H1 (cell line): ENCODE results near the gene CHN2. TPM values are rescaled to one million over a fixed set of nuclear protein-coding genes. Genes with fewer than 3 reads are reported as not detected.

ENCODE experiments used
- CTCF ChIA-PET: fragments of 300-600 bp; sonication (Branson Sonifier 250); formaldehyde crosslinking; loops from one replicate; lab custom pipeline; 2021; ENCODE audit not compliant: partially characterized antibody; lab: Charles Lee
- POLR2A ChIA-PET: fragments of 300-600 bp; sonication (Branson Sonifier 250); formaldehyde crosslinking; loops from one replicate; lab custom pipeline; 2021; ENCODE audit warnings: inconsistent platforms; ENCODE audit not compliant: partially characterized antibody; lab: Charles Lee
- DNase-seq, 2 experiments: peaks; one replicate each; pipeline versions ENCODE4 v3.0.0 to v3.0.0-alpha.2; 2010 to 2022; ENCODE audit warnings: low spot score in 2 of 2, low read depth in 1 of 2, mixed read lengths in 1 of 2
- FAIRE-seq: peaks from 2 replicates; lab custom pipeline; 2011; peaks lifted over from hg19 to GRCh38; lab: Jason Lieb, UNC
- H2AFZ ChIP-seq: 2 replicates; pipeline ENCODE4 v1.8.1; 2012; ENCODE audit warnings: low read length, inconsistent platforms
- H2AK5ac ChIP-seq: 2 replicates; pipeline ENCODE4 v1.6.1; 2013; ENCODE audit warnings: low read depth, low read length
- H2BK120ac ChIP-seq: replicated peaks from 2 replicates; pipeline ENCODE3; 2013; ENCODE audit warnings: low read depth, low read length, inconsistent platforms
- H2BK12ac ChIP-seq: 2 replicates; pipeline ENCODE4 v1.6.1; 2013; ENCODE audit warnings: low read depth, low read length
- H2BK15ac ChIP-seq: 2 replicates; pipeline ENCODE4 v1.6.1; 2013; ENCODE audit warnings: low read length
- H2BK20ac ChIP-seq: 2 replicates; pipeline ENCODE4 v1.6.1; 2013; ENCODE audit warnings: low read length
- H2BK5ac ChIP-seq: 2 replicates; pipeline ENCODE4 v1.6.1; 2013; ENCODE audit warnings: low read depth, low read length
- H3K14ac ChIP-seq: 2 replicates; pipeline ENCODE4 v1.6.1; 2013; ENCODE audit warnings: inconsistent platforms; ENCODE audit not compliant: insufficient read length
- H3K18ac ChIP-seq: 2 replicates; pipeline ENCODE4 v1.6.1; 2013; ENCODE audit warnings: low read length; ENCODE audit errors: extremely low read depth
- H3K23ac ChIP-seq: 2 replicates; pipeline ENCODE4 v1.6.1; 2013; ENCODE audit warnings: inconsistent platforms; ENCODE audit not compliant: insufficient read length
- H3K23me2 ChIP-seq: 2 replicates; pipeline ENCODE4 v1.6.1; 2013; ENCODE audit warnings: low read depth, low read length
- H3K27ac ChIP-seq: 2 replicates; pipeline ENCODE4 v1.6.1; 2011; ENCODE audit warnings: low read depth, low read length, inconsistent platforms
- H3K27me3 ChIP-seq, 4 experiments: replicated peaks in 1 of 4; 1 replicate in 1 of 4; 2 replicates in 3 of 4; pipeline versions ENCODE4 v1.6.1 to v1.8.1; 2011 to 2013; ENCODE audit warnings: low read length in 3 of 4, mild to moderate bottlenecking in 3 of 4, inconsistent platforms in 2 of 4, mixed read lengths in 2 of 4, moderate library complexity in 1 of 4; ENCODE audit not compliant: control insufficient read depth in 3 of 4, insufficient read depth in 3 of 4; ENCODE audit errors: extremely low read depth in 1 of 4
- H3K36me3 ChIP-seq, 4 experiments: 2 replicates each; pipeline versions ENCODE4 v1.6.1 to v1.8.1; 2011 to 2013; ENCODE audit warnings: mild to moderate bottlenecking in 4 of 4, low read length in 3 of 4, moderate library complexity in 2 of 4, control low read depth in 1 of 4, inconsistent platforms in 1 of 4; ENCODE audit not compliant: insufficient read depth in 4 of 4, control insufficient read depth in 2 of 4
- H3K4ac ChIP-seq: replicated peaks from 2 replicates; pipeline ENCODE3; 2013; ENCODE audit warnings: low read length, low read depth, mixed read lengths, inconsistent platforms; ENCODE audit not compliant: insufficient read length
- H3K4me1 ChIP-seq, 4 experiments: replicated peaks in 1 of 4; 1 replicate in 1 of 4; 2 replicates in 3 of 4; pipeline versions ENCODE4 v1.6.1 to v1.8.1; 2011 to 2013; ENCODE audit warnings: low read length in 3 of 4, inconsistent platforms in 2 of 4, mixed read lengths in 1 of 4; ENCODE audit not compliant: insufficient read depth in 4 of 4, control insufficient read depth in 3 of 4
- H3K4me2 ChIP-seq, 2 experiments: 2 replicates each; pipeline versions ENCODE4 v1.6.1 to v1.8.1; 2011 to 2013; ENCODE audit warnings: low read depth in 2 of 2, low read length in 2 of 2, control low read depth in 1 of 2, inconsistent platforms in 1 of 2, mild to moderate bottlenecking in 1 of 2; ENCODE audit not compliant: insufficient read depth in 1 of 2
- H3K4me3 ChIP-seq, 4 experiments: fragments of 200-600, 300-600 bp in 1 of 4; sonication (generic), shearing (Covaris generic), sonication (Bioruptor Twin) in 1 of 4; 2 replicates each; pipeline versions ENCODE4 v1.5.1 to v1.8.1; 2011 to 2016; ENCODE audit warnings: low read length in 4 of 4, low read depth in 3 of 4, control low read depth in 2 of 4, inconsistent platforms in 2 of 4, mild to moderate bottlenecking in 2 of 4, mixed read lengths in 1 of 4, moderate library complexity in 1 of 4; ENCODE audit not compliant: insufficient read depth in 2 of 4; ENCODE audit errors: extremely low read depth in 1 of 4
- H3K56ac ChIP-seq: replicated peaks from 2 replicates; pipeline ENCODE3; 2013; ENCODE audit warnings: low read depth, mild to moderate bottlenecking, mixed read lengths, low read length, inconsistent platforms; ENCODE audit not compliant: insufficient read length
- H3K79me1 ChIP-seq: 2 replicates; pipeline ENCODE4 v1.6.1; 2013; ENCODE audit warnings: low read depth, low read length, control low read depth
- H3K79me2 ChIP-seq, 2 experiments: 2 replicates each; pipeline versions ENCODE4 v1.6.1 to v1.8.1; 2012 to 2013; ENCODE audit warnings: low read length in 2 of 2, mild to moderate bottlenecking in 2 of 2, inconsistent platforms in 1 of 2; ENCODE audit not compliant: insufficient read depth in 2 of 2, control insufficient read depth in 1 of 2
- H3K9ac ChIP-seq, 4 experiments: replicated peaks in 1 of 4; 1 replicate in 1 of 4; 2 replicates in 3 of 4; pipeline versions ENCODE4 v1.6.1 to v1.8.1; 2011 to 2013; ENCODE audit warnings: low read depth in 3 of 4, low read length in 3 of 4, control low read depth in 2 of 4, mild to moderate bottlenecking in 2 of 4, moderate library complexity in 2 of 4, inconsistent platforms in 1 of 4; ENCODE audit errors: extremely low read depth in 1 of 4
- H3K9me3 ChIP-seq, 2 experiments: 2 replicates each; pipeline versions ENCODE4 v1.6.1 to v1.8.1; 2012 to 2013; ENCODE audit warnings: mild to moderate bottlenecking in 2 of 2, moderate library complexity in 2 of 2, control low read depth in 1 of 2, inconsistent platforms in 1 of 2, low read depth in 1 of 2, low read length in 1 of 2, mixed read lengths in 1 of 2; ENCODE audit not compliant: insufficient read depth in 2 of 2
- H4K20me1 ChIP-seq, 2 experiments: replicated peaks in 1 of 2; 2 replicates each; pipeline versions ENCODE3 to v1.8.1; 2011 to 2013; ENCODE audit warnings: inconsistent platforms in 2 of 2, low read length in 2 of 2, mild to moderate bottlenecking in 1 of 2; ENCODE audit not compliant: insufficient read depth in 2 of 2, control insufficient read depth in 1 of 2
- H4K5ac ChIP-seq: 2 replicates; pipeline ENCODE4 v1.6.1; 2013; ENCODE audit warnings: low read length, low read depth, mixed read lengths, inconsistent platforms; ENCODE audit not compliant: insufficient read length
- H4K8ac ChIP-seq: 2 replicates; pipeline ENCODE4 v1.8.0; 2013; ENCODE audit warnings: mild to moderate bottlenecking, moderate library complexity, low read length, inconsistent platforms; ENCODE audit not compliant: insufficient read depth; ENCODE audit errors: extremely low read depth
- H4K91ac ChIP-seq: replicated peaks from 2 replicates; pipeline ENCODE3; 2013; ENCODE audit warnings: low read length, mixed read lengths, inconsistent platforms; ENCODE audit not compliant: insufficient read length
- CHD1 ChIP-seq: IDR thresholded peaks from 2 replicates; pipeline ENCODE4 v1.6.1; 2012; ENCODE audit warnings: low read depth, low read length, improper control_type of control experiment
- MAX ChIP-seq: IDR thresholded peaks from 2 replicates; pipeline ENCODE4 v1.6.1; 2012; ENCODE audit warnings: inconsistent platforms
- RBBP5 ChIP-seq: IDR thresholded peaks from 2 replicates; pipeline ENCODE4 v1.7.1; 2012; ENCODE audit warnings: low read depth, mild to moderate bottlenecking, inconsistent platforms, low read length, moderate library complexity, borderline replicate concordance
- SIN3A ChIP-seq, 2 experiments: IDR thresholded peaks in 1 of 2; conservative IDR thresholded peaks in 1 of 2; 2 replicates each; pipeline ENCODE4 v1.6.1; 2011 to 2012; ENCODE audit warnings: low read length in 2 of 2, improper control_type of control experiment in 1 of 2, low read depth in 1 of 2, mild to moderate bottlenecking in 1 of 2
- SIX5 ChIP-seq: IDR thresholded peaks from 2 replicates; pipeline ENCODE4 v1.6.1; 2011; ENCODE audit warnings: mild to moderate bottlenecking, low read depth, low read length
- TAF1 ChIP-seq: IDR thresholded peaks from 2 replicates; pipeline ENCODE4 v1.6.1; 2011; ENCODE audit warnings: mild to moderate bottlenecking, low read depth, low read length
- WGBS, 2 experiments: shearing (Covaris generic) in 1 of 2; methylation state at CpG; one replicate each; pipeline versions ENCODE4 v1.1.6 to v1.1.7; 2013 to 2015; ENCODE audit warnings: low lambda C conversion rate in 2 of 2, mixed read lengths in 2 of 2, inconsistent platforms in 1 of 2, low coverage in 1 of 2, missing lambda C conversion rate in 1 of 2; ENCODE audit not compliant: insufficient replicate concordance in 2 of 2, insufficient coverage in 1 of 2, insufficient read length in 1 of 2; ENCODE audit errors: extremely low coverage in 1 of 2, missing lambda C conversion rate in 1 of 2; 5-methylcytosine and 5-hydroxymethylcytosine counted together
- polyA plus RNA-seq, 7 experiments: library from polyadenylated mRNA; depleted of rRNA in 3 of 7; stranded (reverse) in 5 of 7; unstranded in 2 of 7; fragments of >200 nt in 5 of 7; fragments of 200-250 nt in 2 of 7; gene quantifications; 1 replicate in 5 of 7; 2 replicates in 1 of 7; 4 replicates in 1 of 7; pipeline versions ENCODE4 v1.2.1 to v1.2.3, GENCODE V29; 2011 to 2013; ENCODE audit warnings: missing spikeins in 2 of 7, mixed read lengths in 2 of 7
- total RNA-seq: library from RNA; stranded (reverse); fragmentation: NEBNext Ultra II Directional; extraction: Animal tissue kit (Norgen Biotek cat#: 25700); gene quantifications from 2 replicates; pipeline ENCODE4 v1.2.1, GENCODE V29; 2021

The CHN2 gene
- total and polyA plus RNA-seq, 2 of the 8 experiments (the other 6 are each of a cell fraction or from before 2014, with no cell fraction given): 2.9 to 4.8 TPM

GRCh38 chr7:29332042-29332811 lies 137.7 kb downstream of the CHN2 start:
- Histone ChIP-seq H2BK120ac (no peak overlapping the region), H2BK12ac (no peak overlapping the region), H2AK5ac (no peak overlapping the region), H3K9ac (no peak overlapping the region), H3K9me3 (no peaks in the 10 kb centered on the region), H3K56ac (no peak overlapping the region), H3K79me1 (no peaks in the 10 kb centered on the region), H3K23me2 (no peaks in the 10 kb centered on the region), H2BK15ac (no peak overlapping the region), H3K18ac (no peak overlapping the region), H3K27ac (no peak overlapping the region), H3K36me3 (no peaks in the 10 kb centered on the region), H2AFZ (no peak overlapping the region), H3K4ac (no peak overlapping the region), H4K91ac (no peak overlapping the region), H4K8ac (no peak overlapping the region), H3K4me1 (no peaks in the 10 kb centered on the region), H3K4me2 (no peak overlapping the region), H3K14ac (no peak overlapping the region), H3K23ac (no peak overlapping the region), H4K5ac (no peak overlapping the region), H3K27me3 (no peaks in the 10 kb centered on the region), H3K79me2 (no peaks in the 10 kb centered on the region), H3K4me3 (no peak overlapping the region), H2BK5ac (no peak overlapping the region), H2BK20ac (no peak overlapping the region), H4K20me1 (no peaks in the 10 kb centered on the region)
- WGBS, 2 experiments: 87% methylated on average over 14 of the region's 14 CpGs; no CpG with 5 or more reads in 1 of the 2 experiments
- FAIRE-seq (no peak), DNase-seq (no peak)
- CTCF ChIA-PET: interaction anchor here (1.0 to 3.1 kb wide), 4 partner anchors 8 to 93 kb away, joined by 3 to 9 read pairs (median 4); no protein-coding TSS in a partner anchor
- TF ChIP-seq CHD1 (no peak), MAX (no peak), TAF1 (no peak), RBBP5 (no peak), SIX5 (no peak), SIN3A (conservative IDR thresholded peaks at IDR 0.05 in 1 of 2, IDR thresholded peaks at IDR 0.05 in 1 of 2; ENCODE audit: low read depth in 1 of 2, low read length in 2 of 2) (no peak)
- POLR2A ChIA-PET: no interaction called here
